ENCODE data around the gene ZMYND12.

Gene ZMYND12

GRCh38 chr1:42439940-42440339, 15.9 kb downstream of the ZMYND12 start:
- DNase-seq (ENCODE audit: low read depth in 2 of 2) = no peak

DNA sequence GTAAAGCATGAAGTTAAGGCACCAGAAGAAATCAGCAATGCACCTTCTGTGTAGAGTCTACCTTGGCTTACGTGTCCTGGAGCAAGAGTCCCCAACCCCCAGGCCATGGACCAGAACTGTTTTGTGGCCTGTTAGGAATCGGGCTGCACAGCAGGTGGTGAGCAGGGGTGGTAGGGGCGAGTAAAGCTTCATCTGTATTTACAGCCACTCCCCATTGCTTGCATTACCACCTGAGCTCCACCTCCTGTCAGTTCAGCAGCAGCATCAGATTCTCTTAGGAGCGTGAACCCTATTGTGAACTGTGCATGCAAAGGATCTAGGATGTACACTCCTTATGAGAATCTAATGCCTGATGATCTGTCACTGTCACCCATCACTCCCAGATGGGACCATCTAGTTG, 21.5 kb downstream of the ZMYND12 start:
- DNase-seq (ENCODE audit: low read depth in 2 of 2) = no peak

DNA sequence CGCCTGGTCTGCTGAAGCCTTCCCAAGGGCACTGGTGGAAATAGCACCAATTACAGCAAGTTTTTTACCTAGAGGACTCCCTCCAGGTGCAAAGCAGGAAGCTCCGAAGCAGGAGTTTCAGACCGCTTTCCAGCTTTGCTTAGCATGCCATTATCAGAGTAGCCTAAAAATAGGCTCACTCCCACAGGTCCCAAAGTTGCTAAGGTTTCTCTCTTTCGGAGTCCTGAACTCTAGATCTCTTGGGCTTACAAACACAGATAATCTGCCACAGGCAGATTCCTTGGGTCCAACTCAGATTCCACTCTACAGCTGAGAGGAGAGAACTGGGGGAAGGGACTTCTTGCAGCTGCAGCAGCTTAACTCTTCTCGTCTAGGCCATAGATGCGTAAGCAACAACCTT, 22.5 kb downstream of the ZMYND12 start:
- no peak for DNase-seq (ENCODE audit: low read depth in 2 of 2)

- DNase-seq (ENCODE audit: low read depth in 2 of 2) = no peak
These were observed 23.1 kb downstream of the ZMYND12 start for GRCh38 chr1:42432714-42433113.

GRCh38 chr1:42431514-42431913, 24.3 kb downstream of the ZMYND12 start:
- DNase-seq (ENCODE audit: low read depth in 2 of 2) = no peak

GRCh38 chr1:42430286-42431135, 25.3 kb downstream of the ZMYND12 start:
- DNase-seq (ENCODE audit: low read depth in 2 of 2) = no peak

DNA sequence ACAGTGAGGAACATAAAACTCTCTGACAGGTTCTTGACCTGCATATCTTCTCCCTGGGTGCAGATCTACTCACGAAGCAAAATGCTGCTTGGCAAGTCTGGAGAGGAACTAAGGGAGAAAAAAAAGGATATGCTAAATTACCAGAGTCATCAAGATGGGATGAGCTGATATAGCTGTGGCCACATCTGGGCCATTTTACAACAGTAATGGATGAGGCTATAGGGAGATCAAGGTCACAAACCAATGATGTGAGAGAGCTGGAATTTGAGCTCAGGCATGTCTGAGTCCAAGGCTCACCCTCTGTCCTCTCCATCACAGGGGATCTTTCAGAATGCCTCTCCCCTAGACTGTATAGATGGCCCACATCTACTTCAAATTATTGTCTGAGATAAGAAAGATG, 26.2 kb downstream of the ZMYND12 start:
- no peak for DNase-seq (ENCODE audit: low read depth in 2 of 2)

DNA sequence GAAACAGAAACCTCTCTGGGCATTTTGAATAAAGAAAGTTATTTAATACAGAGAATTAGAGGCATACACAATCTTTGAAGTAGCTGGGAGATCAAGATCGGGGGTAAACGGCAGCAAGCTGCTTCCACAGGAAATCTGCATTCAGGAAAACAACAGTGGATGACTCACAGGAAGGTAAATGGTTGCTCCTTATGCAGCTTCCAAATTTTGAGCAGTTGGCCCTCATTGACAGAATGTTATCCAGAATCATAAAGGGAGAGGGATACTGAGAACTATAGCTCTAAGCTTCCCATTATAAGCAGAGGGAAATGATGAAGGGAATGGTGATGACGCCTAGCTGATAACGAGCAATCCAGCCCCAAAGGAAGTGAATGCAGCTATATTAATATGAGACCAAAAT, 28.6 kb downstream of the ZMYND12 start:
- DNase-seq (ENCODE audit: low read depth in 2 of 2) = no peak

- no peak for DNase-seq (ENCODE audit: low read depth in 2 of 2)
These were observed 31.6 kb downstream of the ZMYND12 start for GRCh38 chr1:42424201-42424600.

DNA sequence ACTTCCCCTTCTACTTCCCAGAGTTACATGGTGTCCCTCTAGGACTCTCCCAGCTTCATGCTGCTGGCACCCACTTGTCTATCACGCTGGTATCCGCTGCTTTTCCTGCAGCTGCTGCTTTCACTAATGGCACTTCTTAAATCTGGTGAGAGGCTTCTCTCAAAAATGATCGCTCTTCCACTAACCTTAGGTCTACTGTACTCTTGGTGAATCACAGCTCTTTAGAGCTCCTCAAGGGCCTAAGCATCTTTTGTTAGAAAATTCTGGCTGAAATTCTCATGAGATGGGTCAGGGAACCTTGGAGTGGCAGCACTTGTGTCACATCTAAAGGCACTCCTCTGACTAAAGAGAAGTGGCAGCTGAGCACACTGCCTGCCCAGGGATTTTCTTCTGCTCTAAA, 32.1 kb downstream of the ZMYND12 start:
- no peak for DNase-seq (ENCODE audit: low read depth in 2 of 2)

GRCh38 chr1:42422737-42423136, 33.1 kb downstream of the ZMYND12 start:
- DNase-seq (ENCODE audit: low read depth in 2 of 2) = no peak

DNA sequence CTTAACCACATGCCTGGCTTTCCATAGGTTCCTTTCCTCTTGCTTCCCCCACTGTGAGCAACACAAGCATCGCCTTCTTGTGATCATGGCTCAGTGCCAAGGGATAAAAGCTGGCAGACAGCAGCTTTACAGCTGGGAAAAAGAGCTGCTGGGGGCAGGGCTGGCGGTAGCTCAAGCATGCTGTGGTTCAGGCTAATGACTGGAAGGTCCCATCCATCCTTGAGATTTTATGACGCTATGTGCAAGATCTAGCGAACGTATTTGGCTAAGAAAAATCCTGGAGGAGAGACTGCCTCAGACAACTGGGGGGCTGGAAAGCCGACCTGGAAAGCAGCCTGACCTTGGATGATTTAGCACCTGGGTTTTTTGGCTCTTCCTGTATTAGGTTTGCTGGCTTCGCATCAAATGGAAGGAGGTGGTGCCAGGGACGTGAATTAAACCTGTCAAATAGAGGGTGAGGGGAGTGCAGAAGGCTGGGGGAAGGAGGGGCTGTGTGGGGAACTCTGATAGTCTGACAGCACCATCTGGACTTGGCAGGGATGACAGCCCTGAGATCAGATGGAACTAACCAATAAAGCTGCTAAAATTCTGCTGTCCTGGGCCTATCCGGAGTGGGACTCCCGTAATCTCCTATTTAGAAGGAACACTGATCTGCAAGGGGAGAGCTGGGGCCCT, 34.8 kb downstream of the ZMYND12 start:
- DNase-seq (ENCODE audit: low read depth in 2 of 2) = no peak

DNA sequence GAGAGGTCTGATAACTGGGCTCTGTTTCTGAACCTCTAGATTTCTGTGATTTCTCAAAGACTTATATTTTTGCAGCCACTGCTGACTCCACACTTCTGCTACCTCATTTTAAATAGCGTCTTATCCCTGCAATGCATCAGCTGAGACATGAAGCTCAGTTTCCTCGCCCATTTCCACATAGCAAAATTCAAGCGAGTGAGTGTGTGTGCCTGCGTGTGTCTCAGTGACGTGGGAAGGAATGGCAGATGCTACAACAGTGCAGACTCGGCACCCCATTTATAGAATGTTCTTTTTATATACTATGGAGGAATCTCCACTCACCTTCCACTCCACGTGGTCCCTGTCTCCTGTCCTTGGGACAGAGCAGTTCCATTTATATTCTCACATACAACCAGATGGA, 35.7 kb downstream of the ZMYND12 start:
- DNase-seq (ENCODE audit: low read depth in 2 of 2) = no peak

GRCh38 chr1:42419126-42419821, 36.5 kb downstream of the ZMYND12 start:
- no peak for DNase-seq (ENCODE audit: low read depth in 2 of 2)

- DNase-seq (ENCODE audit: low read depth in 2 of 2) = no peak
These were observed 37.3 kb downstream of the ZMYND12 start for GRCh38 chr1:42418516-42418915.

- DNase-seq (ENCODE audit: low read depth in 2 of 2) = no peak
These were observed 38.7 kb downstream of the ZMYND12 start for GRCh38 chr1:42417166-42417565.

DNA sequence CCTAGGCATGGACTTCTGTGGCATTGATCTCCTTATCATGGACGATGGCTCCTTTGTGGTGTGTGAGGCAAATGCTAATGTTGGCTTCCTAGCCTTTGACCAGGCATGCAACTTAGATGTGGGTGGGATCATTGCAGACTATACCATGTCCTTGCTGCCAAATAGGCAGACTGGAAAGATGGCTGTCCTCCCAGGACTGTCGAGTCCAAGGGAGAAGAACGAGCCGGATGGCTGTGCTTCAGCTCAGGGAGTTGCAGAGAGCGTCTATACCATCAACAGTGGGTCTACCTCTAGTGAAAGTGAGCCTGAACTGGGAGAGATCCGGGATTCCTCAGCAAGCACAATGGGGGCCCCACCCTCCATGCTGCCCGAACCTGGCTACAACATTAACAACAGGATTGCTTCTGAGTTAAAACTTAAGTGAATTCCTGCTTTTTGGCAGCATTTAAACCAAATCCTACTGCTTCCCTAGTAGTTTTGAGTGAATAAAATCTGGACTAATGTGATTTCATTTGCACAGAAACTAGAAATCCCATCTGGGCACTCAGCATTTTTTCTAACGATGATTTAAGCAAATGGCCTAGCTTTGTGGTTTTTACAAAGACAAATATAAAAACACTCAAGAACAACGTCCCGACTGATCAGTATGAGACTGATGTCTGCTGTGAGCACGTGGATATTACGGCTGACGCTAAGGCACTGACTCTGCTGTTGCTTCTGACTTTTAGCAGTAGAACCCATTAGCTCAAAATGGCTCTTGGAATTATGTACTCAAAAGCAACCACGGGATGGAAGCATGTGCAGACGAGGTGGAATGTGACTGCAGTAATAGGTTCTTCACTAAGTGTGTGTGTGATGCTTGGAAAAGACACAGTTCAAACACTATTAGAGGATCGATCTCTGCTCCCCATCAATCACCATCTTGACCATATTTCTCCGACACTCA, 41.0 kb downstream of the ZMYND12 start:
- no peak for DNase-seq (ENCODE audit: low read depth in 2 of 2)

- no peak for DNase-seq (ENCODE audit: low read depth in 2 of 2)
These were observed 51.9 kb downstream of the ZMYND12 start for GRCh38 chr1:42403880-42404400.

GRCh38 chr1:42399315-42400100, 56.3 kb downstream of the ZMYND12 start:
- no peak for DNase-seq (ENCODE audit: low read depth in 2 of 2)

All from stimulated activated CD4-positive, alpha-beta T cell treated with anti-CD3 and anti-CD28 coated beads, Interleukin-12 subunit alpha, Interleukin-12 subunit beta, amount 100 ng/mL, for 24 hours (primary cell).